ENCODE results near the gene NPTX2. TPM values are rescaled to one million over a fixed set of nuclear protein-coding genes. Genes with fewer than 3 reads are reported as not detected.

Gene NPTX2
- total RNA-seq, 2 donors from 2014 or later, result 5.2 to 144 TPM

DNA sequence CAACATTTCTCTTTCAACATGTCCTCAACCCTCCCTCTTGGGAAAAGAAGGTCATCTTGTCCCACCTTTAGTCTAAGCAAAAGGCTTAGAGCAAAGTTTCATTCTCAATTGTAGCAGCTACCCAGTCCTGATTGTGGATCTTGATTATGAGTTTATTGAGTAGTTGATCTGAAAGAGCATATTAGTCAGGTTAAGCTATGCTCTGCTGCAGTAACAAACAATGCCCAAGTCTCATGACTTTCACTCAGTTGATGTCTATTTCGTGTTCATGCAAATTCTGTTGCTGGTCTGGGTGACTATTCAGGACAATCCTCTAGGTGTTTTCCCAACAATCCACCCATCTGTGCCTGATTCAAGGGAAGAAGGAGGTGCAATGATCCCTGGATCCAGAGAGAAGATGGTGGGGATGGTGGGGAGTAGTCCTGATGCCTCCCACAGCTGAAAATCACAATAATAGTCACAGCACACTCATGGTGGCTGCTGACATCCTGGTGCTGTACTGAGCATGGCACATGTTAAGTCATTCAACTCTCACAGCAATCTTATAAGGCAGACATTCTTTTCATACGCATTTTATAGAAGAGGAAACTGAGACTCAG, 54.7 kb downstream of the NPTX2 start:
- TF ChIP-seq, protein P1, sequence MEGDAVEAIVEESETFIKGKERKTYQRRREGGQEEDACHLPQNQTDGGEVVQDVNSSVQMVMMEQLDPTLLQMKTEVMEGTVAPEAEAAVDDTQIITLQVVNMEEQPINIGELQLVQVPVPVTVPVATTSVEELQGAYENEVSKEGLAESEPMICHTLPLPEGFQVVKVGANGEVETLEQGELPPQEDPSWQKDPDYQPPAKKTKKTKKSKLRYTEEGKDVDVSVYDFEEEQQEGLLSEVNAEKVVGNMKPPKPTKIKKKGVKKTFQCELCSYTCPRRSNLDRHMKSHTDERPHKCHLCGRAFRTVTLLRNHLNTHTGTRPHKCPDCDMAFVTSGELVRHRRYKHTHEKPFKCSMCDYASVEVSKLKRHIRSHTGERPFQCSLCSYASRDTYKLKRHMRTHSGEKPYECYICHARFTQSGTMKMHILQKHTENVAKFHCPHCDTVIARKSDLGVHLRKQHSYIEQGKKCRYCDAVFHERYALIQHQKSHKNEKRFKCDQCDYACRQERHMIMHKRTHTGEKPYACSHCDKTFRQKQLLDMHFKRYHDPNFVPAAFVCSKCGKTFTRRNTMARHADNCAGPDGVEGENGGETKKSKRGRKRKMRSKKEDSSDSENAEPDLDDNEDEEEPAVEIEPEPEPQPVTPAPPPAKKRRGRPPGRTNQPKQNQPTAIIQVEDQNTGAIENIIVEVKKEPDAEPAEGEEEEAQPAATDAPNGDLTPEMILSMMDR (IDR thresholded peaks at IDR 0.05), result no peak
- TF ChIP-seq POLR2AphosphoS5 (IDR thresholded peaks at IDR 0.05), result no peak
- no peak for TF ChIP-seq POLR2A (IDR thresholded peaks at IDR 0.05)

DNA sequence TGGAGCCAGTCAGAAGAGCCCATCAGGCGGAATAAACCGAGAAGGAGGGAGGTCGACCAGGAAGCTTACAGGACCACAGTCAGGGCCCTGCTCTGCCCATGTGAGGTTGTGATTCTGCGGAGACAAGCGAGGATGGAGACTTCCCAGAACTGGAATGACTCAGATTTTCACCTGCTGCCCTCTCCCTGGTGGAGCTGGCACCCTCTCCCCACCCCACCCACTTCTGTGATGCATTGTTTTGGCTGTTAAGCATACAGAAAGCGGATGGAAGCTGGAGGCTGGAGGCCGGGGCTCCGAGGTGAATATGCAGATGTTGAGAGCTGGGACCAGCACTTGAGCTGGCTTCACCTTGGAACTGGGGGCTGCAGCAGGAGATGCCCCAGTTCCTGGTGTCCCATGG, 57.4 kb downstream of the NPTX2 start:
- Histone ChIP-seq H3K9me3 (no peaks in the 10 kb centered on the region), H3K27me3 (replicated peaks; ENCODE audit: insufficient read depth) (no peaks in the 10 kb centered on the region), H3K36me3 (no peaks in the 10 kb centered on the region), H3K4me1 (replicated peaks) (no peaks in the 10 kb centered on the region), H3K4me3 (no peak overlapping the region), H3K27ac (no peak overlapping the region)
- DNase-seq (ENCODE audit: low spot score), result no peak
- intact Hi-C loops (cut with DNase I), result no loop called here
- TF ChIP-seq, protein P1 (IDR thresholded peaks at IDR 0.05), result no peak
- no peak for TF ChIP-seq POLR2A (IDR thresholded peaks at IDR 0.05)
- no peak for TF ChIP-seq POLR2AphosphoS5 (IDR thresholded peaks at IDR 0.05)
- WGBS, result 81% methylated on average over 8 of the region's 8 CpGs

More for the DNA sequence above, 54.7 kb downstream of the NPTX2 start:
- no peak for DNase-seq (ENCODE audit: low spot score)
- H3K27me3 ChIP-seq (replicated peaks; ENCODE audit: insufficient read depth), result no peaks in the 10 kb centered on the region
- H3K4me3 ChIP-seq, result no peak overlapping the region
- WGBS, result 91% methylated on average over 2 of the region's 2 CpGs
- H3K9me3 ChIP-seq, result no peaks in the 10 kb centered on the region
- H3K36me3 ChIP-seq, result no peaks in the 10 kb centered on the region
- intact Hi-C loops (cut with DNase I), result no loop called here
- no peaks in the 10 kb centered on the region for H3K4me1 ChIP-seq (replicated peaks)
- H3K27ac ChIP-seq, result no peak overlapping the region

DNA sequence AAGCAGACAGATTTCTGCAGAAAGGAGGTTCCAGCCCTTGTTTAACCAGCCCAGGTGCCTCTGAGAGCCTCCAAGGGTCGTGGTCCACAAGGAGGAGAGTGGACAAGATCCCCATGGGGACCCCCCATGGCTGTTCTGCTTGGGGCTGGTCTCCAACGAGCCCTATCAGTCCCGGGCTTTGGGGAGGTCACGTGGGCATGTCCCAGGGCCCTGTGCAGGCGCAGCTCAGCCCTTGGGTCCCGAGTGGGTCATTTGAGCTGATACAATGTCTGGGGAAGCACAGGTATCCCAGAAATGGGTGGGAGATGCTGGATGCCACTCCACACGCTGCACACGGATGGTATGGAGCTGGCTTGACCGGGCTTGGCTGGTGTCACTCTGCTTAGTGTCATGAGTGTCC, 57.8 kb downstream of the NPTX2 start:
- Histone ChIP-seq H3K4me1 (replicated peaks) (no peaks in the 10 kb centered on the region), H3K36me3 (no peaks in the 10 kb centered on the region), H3K27ac (no peak overlapping the region), H3K4me3 (no peak overlapping the region), H3K27me3 (replicated peaks; ENCODE audit: insufficient read depth) (no peaks in the 10 kb centered on the region), H3K9me3 (no peaks in the 10 kb centered on the region)
- intact Hi-C loops (cut with DNase I), result no loop called here
- TF ChIP-seq POLR2A (IDR thresholded peaks at IDR 0.05), result no peak
- TF ChIP-seq, protein P1 (IDR thresholded peaks at IDR 0.05), result no peak
- no peak for TF ChIP-seq POLR2AphosphoS5 (IDR thresholded peaks at IDR 0.05)
- 79% methylated on average over 9 of the region's 9 CpGs for WGBS
- DNase-seq (ENCODE audit: low spot score), result no peak

DNA sequence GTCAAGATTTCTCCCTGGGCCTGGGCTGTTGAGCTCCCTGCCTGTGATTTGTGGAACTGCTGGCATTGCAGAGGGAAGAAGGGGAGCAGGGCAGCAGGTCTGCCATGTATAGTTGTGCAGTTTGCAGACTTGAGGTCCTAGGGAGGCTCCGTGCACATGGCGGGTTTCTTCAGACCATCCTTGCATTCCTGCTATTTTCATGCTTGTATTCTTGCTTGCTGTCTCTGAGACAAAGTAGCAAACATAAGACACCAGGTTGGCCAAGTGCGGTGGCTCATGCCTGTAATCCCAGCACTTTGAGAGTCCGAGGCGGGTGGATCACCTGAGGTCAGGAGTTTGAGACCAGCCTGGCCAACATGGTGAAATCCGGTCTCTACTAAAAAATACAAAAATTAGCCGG, 61.1 kb downstream of the NPTX2 start:
- no peak for DNase-seq (ENCODE audit: low spot score)
- Histone ChIP-seq H3K27me3 (replicated peaks; ENCODE audit: insufficient read depth) (no peaks in the 10 kb centered on the region), H3K9me3 (no peaks in the 10 kb centered on the region), H3K4me3 (no peak overlapping the region), H3K27ac (no peak overlapping the region), H3K4me1 (replicated peaks) (no peaks in the 10 kb centered on the region), H3K36me3 (no peaks in the 10 kb centered on the region)
- intact Hi-C loops (cut with DNase I), result no loop called here
- TF ChIP-seq, protein P1 (IDR thresholded peaks at IDR 0.05), result no peak
- no peak for TF ChIP-seq POLR2A (IDR thresholded peaks at IDR 0.05)
- TF ChIP-seq POLR2AphosphoS5 (IDR thresholded peaks at IDR 0.05), result no peak
- over 99% methylated on average over 7 of the region's 7 CpGs for WGBS

Other genes with a start within 250 kb of the NPTX2 start
- gene BAIAP2L1, start 216.2 kb upstream of the NPTX2 start, total RNA-seq, result 10 to 100 TPM; 24.7 to 41.6 TPM